CD4-positive, alpha-beta T cell treated with Interleukin-10 for 1 hour (primary cell): ENCODE results near the gene GATA3.

ENCODE experiments used
- DNase-seq: peaks from one replicate; pipeline ENCODE4 v3.0.0-alpha.2; 2020

GATA3 gene

GRCh38 chr10:8051109-8051821 is 3.2 kb upstream of the GATA3 start:
- no peak for DNase-seq

GRCh38 chr10:8051851-8052257 is 2.6 kb upstream of the GATA3 start:
- DNase-seq: no peak

GRCh38 chr10:8052341-8052955 is 2.0 kb upstream of the GATA3 start:
- no peak for DNase-seq

GRCh38 chr10:8052956-8053445 is 1.5 kb upstream of the GATA3 start:
- no peak for DNase-seq

GRCh38 chr10:8053446-8054243 is 843 bp upstream of the GATA3 start:
- peak; percentile 94 for DNase-seq

GRCh38 chr10:8054244-8054493 is 319 bp upstream of the GATA3 start:
- DNase-seq: no peak

- peak; percentile 46 for DNase-seq
Observed at GRCh38 chr10:8055420-8056349, 1.2 kb downstream of the GATA3 start.

- no peak for DNase-seq
Observed at GRCh38 chr10:8056378-8056777, 1.9 kb downstream of the GATA3 start.

GRCh38 chr10:8056871-8057331 is 2.4 kb downstream of the GATA3 start:
- DNase-seq: peak; percentile 65

- DNase-seq: no peak
Observed at GRCh38 chr10:8057636-8058273, 3.3 kb downstream of the GATA3 start.

GRCh38 chr10:8058274-8059111 is 4.0 kb downstream of the GATA3 start:
- DNase-seq: no peak

GRCh38 chr10:8059191-8059936 is 4.9 kb downstream of the GATA3 start:
- no peak for DNase-seq

GRCh38 chr10:8060010-8060703 is 5.7 kb downstream of the GATA3 start:
- DNase-seq: peak; percentile 72

GRCh38 chr10:8060704-8061121 is 6.2 kb downstream of the GATA3 start:
- no peak for DNase-seq

GRCh38 chr10:8061274-8062211 is 7.1 kb downstream of the GATA3 start:
- peak; percentile 68 for DNase-seq

GRCh38 chr10:8063128-8063908 is 8.8 kb downstream of the GATA3 start:
- no peak for DNase-seq

- no peak for DNase-seq
Observed at GRCh38 chr10:8063935-8064334, 9.4 kb downstream of the GATA3 start.

GRCh38 chr10:8064436-8064835 is 9.9 kb downstream of the GATA3 start:
- DNase-seq: no peak
